T-helper 2 cell (primary cell): Measurements from ENCODE around the gene DAGLA.

Source experiments
- DNase-seq, 5 experiments: peaks; one replicate each; pipeline versions ENCODE4 v3.0.0 to v3.0.0-alpha.2; 2012 to 2022

DAGLA gene

DNA sequence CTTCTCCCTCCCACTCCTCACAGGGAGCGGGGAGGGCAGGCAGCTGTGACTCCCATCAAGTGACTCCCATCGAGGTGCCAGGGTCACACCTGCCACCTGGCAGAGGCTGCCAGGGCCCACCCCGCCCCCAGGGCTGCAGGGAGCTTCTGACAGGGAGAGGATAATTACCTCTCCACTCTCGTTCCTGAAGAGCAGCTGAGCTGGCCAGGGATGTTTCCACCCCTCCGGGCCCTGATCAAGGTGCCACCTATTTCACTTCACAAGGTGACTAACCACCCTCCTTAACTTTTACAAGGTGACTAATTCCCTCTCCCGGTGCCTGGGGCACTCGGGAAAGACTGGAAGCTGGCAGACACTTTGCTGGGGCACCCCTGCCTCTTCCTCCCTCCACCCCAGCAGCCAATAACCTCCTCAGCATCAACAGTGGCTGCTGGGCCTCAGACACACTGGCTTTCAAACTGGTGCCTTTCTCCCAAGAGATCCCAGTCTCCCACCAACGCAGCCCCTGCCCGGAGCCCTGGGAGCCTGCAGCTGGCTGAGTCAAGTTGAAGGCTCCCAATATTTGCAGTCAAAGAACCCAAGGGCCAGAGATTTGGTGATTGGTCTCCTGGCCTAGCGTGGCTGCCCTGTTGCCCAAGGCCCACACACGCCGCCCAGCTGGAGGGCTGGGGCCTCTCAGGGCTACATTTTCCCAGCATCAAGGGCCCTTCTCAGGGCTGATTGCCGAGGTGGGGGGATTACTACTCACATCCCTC, 50.2 kb downstream of the DAGLA start:
- no peak for DNase-seq

DNA sequence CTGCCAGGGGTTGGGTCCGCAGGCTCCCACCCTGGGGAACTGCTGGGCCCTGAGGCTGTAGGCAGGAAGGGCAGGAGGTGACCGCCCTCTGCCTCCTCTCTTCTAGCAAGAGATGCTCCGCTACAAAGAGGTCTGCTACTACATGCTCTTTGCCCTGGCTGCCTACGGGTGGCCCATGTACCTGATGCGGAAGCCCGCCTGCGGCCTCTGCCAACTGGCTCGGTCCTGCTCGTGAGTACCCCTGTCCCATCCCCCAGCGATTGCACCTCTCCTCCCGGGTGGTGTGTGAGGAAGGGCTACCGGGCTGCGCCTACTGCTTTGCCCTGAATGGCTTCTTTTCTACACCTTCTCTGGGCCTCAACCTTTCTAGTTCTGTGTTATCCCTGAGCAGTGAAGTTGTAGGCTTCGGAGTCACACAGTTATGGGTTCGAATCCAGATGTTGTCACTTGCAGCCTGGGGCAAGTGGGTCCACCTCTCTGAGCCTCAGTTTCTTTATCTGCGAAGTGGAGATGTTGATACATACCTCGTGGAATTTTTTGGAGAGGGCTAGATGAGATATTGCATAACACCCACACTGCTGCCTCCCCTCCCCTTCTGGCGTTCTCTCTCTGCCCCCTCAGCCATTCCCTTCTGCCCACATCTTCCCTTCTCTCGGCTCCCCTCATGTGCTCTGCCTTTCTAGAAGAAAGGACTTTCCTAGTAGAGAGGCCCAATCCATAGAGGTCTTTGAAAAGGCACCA, 51.2 kb downstream of the DAGLA start:
- DNase-seq: no peak

DNA sequence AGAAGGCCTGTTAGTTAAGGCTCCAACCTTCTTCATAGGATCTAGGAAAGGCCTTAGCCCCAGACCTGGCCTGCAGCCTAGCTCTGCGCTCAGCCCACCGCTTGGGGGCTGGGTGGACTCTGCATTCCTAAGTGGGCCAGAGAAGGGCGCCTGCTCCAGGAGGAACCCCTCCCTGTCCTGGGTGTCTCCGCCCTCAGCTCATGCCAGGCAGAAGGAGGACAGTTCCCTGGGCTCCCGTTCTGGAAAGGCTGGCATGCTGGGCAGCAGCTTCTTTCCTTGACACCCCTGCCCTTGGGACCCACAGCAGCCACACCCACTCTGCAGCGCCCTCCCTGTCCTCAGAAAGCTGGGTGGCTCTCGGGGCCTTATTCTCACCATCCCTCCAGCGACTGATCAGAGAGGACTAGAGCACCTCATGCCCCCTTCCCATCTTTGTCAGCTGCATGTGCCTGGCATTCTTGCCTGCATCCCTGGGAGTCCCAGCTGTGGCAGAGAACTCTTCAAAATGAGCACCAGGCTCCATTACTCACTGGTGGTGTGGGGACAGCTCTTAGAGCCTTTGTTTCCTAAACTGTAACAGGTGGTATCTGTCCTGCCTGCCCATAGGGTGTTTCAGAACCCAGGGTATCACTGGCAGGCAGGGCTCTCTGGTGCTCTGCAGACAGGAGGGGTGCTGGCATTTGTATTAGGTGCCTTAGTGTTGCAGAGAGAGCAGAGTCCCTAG, 51.9 kb downstream of the DAGLA start:
- no peak for DNase-seq

DNA sequence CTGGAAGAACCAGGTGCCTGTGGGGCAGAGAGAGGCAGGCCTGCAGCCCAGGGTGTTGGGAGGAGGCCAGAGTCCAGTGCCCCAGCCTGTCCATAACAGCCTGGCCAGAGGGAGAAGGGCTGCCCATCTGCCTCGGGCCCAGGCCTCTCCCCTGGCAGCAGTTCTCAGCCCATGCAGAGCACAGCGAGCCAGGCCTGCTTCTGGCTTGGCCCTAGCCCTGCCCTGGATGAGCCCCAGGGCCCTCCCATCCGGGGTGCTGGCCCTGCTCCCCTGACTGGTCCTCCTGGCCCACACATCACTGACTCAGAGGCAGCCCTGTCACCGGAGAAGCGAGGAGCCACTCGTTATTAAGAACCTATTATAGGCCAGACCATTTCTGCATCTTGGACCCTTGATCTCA, 52.5 kb downstream of the DAGLA start:
- no peak for DNase-seq

- DNase-seq: peak; percentile 53 to 85 (median 78)
Measured at GRCh38 chr11:61733120-61733978, 53.2 kb downstream of the DAGLA start.

DNA sequence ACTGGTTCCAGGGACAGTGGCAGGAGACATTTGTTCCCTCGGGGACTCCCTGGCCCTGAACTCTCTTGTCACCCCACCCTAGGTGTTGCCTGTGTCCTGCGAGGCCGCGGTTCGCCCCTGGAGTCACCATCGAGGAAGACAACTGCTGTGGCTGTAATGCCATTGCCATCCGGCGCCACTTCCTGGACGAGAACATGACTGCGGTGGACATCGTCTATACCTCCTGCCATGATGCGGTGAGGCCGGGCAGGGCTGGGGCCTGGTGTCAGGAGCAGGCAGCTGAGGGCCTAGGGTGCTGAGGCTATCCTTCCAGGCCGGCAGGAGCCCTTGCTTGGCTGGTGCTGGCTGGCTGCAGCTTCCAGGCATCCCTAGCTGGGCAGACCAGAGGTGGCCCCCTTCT, 54.6 kb downstream of the DAGLA start:
- DNase-seq: no peak

- DNase-seq: no peak
Measured at GRCh38 chr11:61735391-61735790, 55.2 kb downstream of the DAGLA start.

- DNase-seq: no peak
Measured at GRCh38 chr11:61736310-61736709, 56.1 kb downstream of the DAGLA start.

DNA sequence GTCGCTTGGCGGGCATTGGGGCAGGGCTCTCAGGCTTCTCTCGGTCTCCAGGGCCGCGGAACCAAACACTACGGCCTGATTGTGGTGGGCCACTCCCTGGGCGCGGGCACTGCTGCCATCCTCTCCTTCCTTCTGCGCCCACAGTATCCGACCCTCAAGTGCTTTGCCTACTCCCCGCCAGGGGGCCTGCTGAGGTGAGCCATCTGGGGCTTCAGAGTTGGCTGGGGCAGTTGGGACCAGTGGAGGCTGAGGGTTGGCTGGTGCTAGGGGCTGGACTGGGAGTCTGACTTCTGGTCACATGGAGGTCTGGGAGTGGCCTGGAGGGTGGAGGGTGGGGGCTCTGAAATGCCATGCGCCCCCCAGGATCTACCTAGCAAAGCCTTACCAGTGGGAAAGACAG, 56.9 kb downstream of the DAGLA start:
- DNase-seq: no peak

- DNase-seq: no peak
Measured at GRCh38 chr11:61737636-61738386, 57.6 kb downstream of the DAGLA start.

DNA sequence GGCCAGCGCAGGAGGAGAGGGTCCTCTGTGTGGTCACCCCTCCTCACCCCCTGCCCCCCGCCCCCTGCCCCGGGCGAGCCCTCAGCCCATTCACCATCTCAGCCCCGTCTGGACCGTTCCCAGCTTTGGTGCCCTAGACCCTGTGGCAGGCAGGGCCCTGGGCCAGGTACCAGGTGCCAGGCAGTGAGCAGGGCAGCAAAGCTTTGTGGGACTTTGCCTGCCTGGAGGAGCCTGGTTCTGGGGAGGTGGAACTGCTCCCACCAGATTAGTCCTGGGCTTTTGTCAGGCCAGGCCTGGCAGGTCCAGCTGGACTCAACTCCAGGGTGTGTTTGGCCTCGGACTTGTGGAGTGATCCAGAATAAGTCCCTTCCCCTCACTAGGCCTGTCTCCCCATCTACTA, 58.6 kb downstream of the DAGLA start:
- no peak for DNase-seq

- no peak for DNase-seq
Measured at GRCh38 chr11:61739413-61739812, 59.2 kb downstream of the DAGLA start.

DNA sequence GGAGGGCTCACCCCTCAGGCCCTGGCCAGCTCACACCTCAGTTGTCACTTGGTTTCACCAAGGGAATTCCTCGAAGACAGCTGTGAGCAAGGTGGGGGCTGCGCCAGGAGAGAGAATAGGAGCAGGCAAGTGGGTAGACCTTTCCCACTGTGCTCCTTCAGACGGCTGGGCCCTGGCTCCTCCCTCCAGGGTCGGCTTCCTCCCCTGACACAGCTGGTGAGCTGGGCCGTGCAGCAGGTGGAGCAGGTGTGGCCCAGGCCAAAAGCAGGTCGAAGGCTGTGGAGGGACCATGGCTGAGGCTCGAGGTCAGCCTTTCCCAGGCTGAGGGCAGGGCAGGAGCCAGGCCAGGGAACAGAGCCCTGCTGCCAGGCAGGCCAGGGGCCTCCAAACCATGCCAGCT, 59.8 kb downstream of the DAGLA start:
- no peak for DNase-seq

- DNase-seq: no peak
Measured at GRCh38 chr11:61742391-61742790, 62.2 kb downstream of the DAGLA start.

GRCh38 chr11:61743486-61744095, 63.4 kb downstream of the DAGLA start:
- DNase-seq: no peak

DNA sequence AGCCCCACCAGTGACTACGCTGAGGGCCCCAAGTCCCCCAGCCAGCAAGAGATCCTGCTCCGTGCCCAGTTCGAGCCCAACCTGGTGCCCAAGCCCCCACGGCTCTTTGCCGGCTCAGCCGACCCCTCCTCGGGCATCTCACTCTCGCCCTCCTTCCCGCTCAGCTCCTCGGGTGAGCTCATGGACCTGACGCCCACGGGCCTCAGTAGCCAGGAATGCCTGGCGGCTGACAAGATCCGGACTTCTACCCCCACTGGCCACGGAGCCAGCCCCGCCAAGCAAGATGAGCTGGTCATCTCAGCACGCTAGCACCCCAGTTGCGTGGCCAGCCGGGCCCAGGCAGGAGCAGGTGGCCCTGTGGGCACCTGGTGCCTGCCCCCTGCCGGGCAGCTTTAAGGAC, 64.0 kb downstream of the DAGLA start:
- DNase-seq: no peak

- no peak for DNase-seq
Measured at GRCh38 chr11:61744609-61745156, 64.5 kb downstream of the DAGLA start.

GRCh38 chr11:61745781-61746441, 65.7 kb downstream of the DAGLA start:
- DNase-seq: no peak

- DNase-seq: no peak
Measured at GRCh38 chr11:61746442-61747191, 66.4 kb downstream of the DAGLA start.
